ENCODE data around the gene SH3BP4.

DNA sequence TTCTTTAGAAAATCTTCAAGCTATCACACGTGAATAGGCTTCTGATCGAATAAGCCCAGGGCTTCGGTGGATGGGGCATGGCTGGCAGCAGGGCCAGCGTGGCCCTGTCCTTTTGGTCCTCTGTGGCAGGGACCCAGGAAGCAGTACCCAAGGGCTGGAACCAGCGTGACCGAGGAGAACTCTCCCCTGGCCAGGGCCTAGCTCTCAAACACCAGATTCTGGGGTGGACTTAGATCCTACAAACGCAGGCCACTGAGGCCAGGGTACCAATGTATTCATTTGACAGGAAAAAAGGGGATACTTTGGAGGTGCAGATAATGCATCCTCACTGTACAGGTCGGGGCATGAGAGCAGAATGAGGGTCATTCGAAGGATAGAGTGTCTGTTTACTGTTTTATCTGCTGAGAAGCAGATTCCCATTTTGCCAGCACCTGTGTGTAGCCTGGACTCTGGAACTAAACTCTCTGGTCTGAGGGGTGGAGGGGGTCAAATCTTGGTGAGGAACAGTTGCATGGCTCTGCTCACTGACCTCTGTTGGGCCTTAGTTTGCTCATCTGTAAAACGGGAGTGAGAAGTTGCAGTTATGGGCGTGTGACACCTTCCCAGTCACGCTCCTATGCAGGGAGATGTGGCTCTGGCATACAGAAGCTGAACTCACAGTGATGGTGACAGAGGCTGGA is 51.4 kb downstream of the SH3BP4 start:
- TF ChIP-seq TCF7L2 (IDR thresholded peaks at IDR 0.05; ENCODE audit: low read depth, low read length) = no peak; the same call in 1 of the 2 replicates
- TF ChIP-seq SP1 (IDR thresholded peaks at IDR 0.05) = no peak
- no peak for TF ChIP-seq SP1 (CRISPR knock-in tag; IDR thresholded peaks at IDR 0.05)
- TF ChIP-seq MTA3 (CRISPR knock-in tag; IDR thresholded peaks at IDR 0.05) = no peak

Measured in HepG2 (cell line).